GM21390 (cell line): ENCODE results near the gene TSNAXIP1.
A peak's percentile ranks its signal among the peaks of the same experiment; 100 is the strongest.

Experiments
- ATAC-seq: cut with Tn5 transposase; IDR thresholded peaks from one replicate; pipeline ENCODE4 v1.9.1; 2021; ENCODE audit not compliant: unreplicated experiment

Gene TSNAXIP1

DNA sequence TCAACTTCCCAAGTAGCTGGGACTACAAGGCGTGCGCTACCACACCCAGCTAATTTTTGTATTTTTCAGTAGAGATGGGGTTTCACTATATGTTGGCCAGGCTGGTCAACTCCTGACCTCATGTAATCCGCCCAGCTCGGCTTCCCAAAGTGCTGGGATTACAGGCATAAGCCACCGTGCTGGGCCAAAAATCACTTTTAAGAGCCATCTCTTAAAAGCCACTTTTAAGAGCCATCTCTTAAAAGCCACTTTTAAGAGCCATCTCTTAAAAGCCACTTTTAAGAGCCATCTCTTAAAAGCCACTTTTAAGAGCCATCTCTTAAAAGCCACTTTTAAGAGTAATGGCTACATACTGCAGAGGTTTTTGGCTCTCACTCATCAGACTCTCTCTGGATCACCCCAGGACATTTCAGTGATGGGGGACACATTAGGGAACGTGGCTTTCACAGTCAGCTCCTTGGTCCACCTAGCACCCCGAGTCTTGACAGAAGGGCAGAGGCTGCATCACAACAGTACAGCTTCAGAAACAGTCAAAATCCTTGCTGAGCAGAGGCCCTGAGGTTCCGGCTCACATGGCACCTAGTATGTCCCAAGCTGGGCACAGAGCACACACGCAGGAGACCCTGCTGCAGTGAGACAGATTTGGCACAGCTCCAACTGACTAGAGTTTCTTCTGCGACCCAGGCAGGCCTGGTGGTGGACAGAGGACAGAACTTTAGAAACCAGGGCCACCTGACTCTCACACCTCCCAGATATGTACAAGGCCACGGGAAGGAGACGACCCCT, 23.9 kb upstream of the TSNAXIP1 start:
- no peak for ATAC-seq

- no peak for ATAC-seq
Observed at GRCh38 chr16:67783353-67783725, 23.4 kb upstream of the TSNAXIP1 start.

DNA sequence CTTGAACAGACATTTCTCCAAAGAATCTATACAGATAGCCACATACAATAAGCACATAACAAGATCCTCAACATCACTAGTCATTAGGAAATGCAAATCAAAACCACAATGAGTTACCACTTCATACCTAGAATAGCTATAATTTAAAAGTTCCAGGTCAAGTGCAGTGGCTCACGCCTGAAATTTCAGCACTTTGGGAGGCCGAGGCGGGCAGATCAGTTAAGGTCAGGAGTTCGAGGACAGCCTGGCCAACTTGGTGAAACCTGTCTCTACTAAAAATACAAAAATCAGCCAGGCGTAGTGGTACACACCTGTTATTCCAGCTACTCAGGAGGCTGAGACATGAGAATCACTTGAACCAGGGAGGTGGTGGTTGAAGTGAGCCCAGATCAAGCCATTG, 20.2 kb upstream of the TSNAXIP1 start:
- ATAC-seq: peak; percentile 55

- ATAC-seq: no peak
Observed at GRCh38 chr16:67790071-67790470, 16.6 kb upstream of the TSNAXIP1 start.

DNA sequence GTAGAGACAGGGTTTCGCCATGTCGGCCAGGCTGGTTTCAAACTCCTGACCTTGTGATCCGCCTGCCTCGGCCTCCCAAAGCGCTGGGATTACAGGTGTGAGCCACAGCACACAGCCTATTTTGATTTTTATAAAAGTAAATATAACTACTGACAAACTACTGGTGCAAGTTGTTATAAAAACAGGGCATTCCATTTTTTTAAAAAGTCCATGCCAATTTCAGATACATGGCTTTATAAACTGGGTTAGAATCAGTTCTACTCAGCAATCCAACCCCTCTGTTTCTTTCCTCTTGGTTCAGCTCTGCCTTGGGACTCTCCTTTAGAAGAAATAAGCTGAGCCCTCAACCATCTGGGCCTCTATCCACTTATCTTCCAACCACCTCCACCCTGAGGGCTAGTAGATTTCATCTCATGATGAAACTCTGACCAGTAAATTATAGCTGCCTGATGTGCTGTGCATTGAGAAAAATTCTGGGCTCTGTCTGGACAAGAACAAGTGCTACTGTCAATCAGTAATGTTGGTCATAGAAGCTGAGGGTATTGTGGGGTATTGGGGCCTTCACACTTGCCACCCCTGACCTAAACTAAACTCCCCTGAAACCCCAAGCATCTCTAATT, 10.5 kb upstream of the TSNAXIP1 start:
- no peak for ATAC-seq

DNA sequence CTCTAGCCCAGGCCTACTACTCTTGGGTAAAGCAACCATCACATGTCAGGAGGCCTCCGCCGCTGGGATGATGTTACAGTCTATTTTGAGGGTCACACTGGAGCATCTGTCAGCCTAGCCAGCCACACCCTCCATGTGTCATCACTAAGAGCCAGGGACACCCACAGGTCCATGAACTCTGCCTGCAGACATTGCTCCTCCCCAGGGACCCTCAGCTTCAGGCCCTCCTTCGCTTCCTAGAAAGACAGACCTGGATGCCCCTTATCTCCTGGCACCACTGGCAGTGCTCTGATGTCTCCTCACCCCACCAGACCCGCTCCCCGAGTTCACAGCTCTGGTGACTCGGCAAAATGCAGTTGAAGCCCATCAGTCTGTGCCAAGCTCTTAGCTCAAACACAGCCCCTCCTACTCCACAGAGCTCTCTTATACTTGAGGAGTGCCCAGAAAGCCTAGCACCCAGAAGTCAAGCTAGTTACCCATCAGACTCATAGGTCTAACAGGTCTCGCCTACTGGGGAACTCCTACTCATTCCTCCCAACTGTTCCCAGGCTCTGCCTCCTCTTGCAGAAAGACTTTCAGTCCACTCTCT, 6.3 kb upstream of the TSNAXIP1 start:
- ATAC-seq: no peak

GRCh38 chr16:67801241-67801640, 5.4 kb upstream of the TSNAXIP1 start:
- ATAC-seq: no peak

DNA sequence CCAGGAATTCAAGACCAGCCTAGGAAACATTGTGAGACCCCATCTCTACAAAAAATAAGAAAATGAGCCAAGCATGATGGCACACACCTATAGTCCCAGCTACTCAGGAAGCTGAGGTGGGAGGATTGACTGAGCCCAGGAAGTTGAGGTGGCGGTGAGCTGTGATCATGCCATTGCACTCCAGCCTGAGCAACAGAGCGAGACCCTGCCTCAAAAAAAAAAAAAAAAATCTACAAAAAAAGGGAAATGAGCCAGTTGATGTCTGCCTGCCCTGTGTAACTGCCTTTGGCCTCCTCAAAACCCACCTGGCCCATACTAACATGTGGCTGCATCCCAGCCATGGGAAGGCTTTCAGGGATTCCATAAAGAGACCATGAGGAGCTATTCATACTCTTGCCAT, 4.8 kb upstream of the TSNAXIP1 start:
- no peak for ATAC-seq

GRCh38 chr16:67803894-67804293, 2.8 kb upstream of the TSNAXIP1 start:
- ATAC-seq: no peak

GRCh38 chr16:67804853-67805542, 1.7 kb upstream of the TSNAXIP1 start:
- no peak for ATAC-seq

DNA sequence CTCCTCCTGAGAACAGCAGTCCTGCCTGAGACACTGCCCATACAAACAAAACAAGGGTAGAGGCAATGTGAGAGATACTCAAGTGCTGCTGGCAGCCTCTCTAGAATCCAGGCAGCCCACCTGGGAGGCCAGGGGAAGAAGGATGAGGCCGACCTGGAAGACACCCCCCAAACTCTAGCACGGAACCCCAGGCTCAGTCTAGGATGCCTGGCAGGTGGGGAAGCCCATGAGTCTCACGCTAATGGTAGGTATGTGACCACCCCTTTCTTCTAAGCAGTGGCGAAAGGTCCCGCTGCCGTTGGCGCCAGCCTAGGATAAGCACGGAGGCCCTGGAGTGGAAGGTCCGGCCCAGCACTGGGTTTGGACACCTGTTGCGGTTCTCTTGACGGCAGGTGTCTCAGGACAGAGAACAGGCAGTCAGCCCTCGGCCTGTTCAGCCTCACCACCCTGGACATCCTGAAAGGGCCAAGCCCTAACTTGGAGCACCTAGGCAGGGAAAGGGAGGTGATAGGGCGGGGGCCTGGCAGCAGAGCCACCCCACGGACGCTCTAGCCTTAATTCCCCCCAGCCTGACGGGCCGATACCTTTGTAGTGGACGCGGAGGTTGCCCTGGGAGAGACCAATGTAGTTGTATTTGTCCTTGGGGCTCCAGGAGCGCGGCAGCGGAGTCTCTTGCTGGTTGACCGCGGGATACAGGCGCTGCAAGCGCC, 816 bp upstream of the TSNAXIP1 start:
- ATAC-seq: no peak

DNA sequence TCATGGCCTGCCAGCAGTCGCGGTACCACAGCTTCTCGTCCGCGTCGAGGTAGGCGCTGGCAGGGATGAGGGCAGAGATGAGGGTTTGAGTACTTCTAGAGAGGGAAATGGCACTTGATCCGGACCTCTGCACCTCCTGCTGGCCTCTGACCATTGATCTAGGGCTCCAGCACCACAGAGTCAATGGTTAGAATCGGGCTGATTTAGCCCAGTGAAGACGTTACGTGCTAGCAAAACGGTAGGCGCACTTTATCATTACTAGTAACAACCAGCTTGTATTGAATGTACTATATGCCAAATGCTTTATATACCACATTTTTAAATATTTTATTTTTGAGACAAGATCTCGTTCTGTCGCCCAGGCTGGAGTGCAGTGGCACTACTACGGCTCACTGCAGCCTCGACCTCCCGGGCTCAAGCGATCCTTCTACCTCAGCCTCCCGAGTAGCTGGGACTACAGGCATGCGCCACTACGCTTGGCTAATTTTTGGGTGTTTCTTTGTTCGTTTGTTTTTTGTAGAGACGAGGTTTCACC, 526 bp downstream of the TSNAXIP1 start:
- no peak for ATAC-seq

DNA sequence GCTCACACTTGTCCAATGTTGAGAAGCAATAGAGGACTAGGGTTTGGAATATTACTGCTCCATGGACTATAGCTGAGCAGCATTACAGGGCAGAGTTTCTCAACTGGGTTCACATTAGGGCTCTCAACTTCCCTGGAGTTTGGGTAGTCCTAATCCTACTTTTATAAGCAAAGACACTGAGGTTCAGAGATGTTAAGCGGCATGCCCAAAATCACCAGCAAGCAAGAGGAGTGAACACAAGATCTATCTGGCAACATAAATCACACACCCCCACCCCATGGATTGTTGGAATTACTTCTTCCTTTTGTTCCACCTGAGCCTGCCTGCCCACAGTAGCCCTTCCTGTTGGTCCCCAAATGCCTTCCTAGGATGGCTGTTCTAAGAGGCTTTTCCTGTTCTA, 5.2 kb downstream of the TSNAXIP1 start:
- no peak for ATAC-seq

DNA sequence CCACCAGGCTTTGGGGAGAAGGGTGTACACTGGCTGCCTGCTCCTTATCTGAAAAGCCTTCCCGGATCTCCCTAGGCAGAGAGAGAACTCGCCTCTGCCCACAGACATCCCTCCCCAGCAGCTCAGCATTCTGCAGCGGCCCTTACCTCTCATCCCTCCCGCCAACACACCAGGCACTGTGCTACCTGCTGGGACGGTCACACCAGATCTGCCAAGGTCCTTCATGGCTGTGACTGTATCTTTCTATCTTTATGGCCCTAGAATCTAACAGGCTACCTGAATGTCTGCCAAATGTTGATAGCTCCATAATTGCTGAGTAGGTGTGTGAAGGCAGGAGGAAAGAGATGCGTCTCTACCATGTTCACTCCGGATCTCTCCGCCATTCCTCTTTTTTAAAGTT, 7.9 kb downstream of the TSNAXIP1 start:
- ATAC-seq: no peak

DNA sequence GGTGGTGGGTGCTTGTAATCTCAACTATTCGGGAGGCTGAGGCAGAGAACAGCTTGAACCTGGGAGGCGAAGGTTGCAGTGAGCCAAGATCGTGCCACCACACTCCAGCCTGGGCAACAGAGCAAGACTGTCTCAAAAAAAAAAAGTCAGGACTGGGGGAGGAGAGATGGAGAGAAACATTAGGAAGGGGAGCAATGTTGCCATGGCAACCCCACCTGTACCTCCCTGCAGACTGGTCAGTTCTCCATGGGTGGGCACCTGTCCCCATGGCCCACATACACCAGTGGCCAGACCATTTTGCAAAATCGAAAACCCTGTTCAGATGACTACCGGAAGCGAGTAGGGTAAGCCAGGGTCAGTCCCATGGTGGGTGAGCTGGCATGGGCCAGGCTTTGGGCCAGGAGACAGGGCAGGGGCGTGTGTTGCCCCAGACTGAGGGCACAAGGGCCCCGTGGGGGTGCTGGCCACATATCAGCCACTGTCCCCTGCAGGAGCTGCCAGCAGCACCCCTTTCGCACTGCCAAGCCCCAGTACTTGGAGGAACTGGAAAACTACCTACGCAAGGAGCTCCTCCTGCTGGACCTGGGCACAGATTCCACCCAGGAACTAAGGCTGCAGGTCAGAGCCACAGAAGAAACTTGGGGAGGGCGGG, 14.0 kb downstream of the TSNAXIP1 start:
- no peak for ATAC-seq

- ATAC-seq: no peak
Observed at GRCh38 chr16:67822511-67822910, 15.8 kb downstream of the TSNAXIP1 start.

DNA sequence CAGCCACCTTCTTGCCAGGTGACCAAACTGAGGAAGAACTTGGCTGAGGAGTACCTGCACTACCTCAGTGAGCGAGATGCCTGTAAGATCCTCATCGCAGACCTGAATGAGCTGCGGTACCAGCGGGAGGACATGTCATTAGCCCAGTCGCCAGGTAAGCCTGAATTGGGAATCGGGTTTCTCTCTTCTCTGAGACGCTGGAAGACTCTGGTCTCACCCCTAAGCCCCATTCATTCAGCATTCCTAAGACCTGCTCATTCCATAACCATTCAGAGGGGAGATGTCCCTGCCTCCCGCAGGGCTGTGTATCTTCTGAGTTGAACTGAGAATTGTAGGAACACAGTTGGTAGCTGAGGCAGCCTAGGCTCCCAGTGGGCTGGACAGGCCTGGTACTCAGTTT, 18.4 kb downstream of the TSNAXIP1 start:
- no peak for ATAC-seq

- ATAC-seq: no peak
Observed at GRCh38 chr16:67825906-67826305, 19.2 kb downstream of the TSNAXIP1 start.

- no peak for ATAC-seq
Observed at GRCh38 chr16:67828651-67829050, 22.0 kb downstream of the TSNAXIP1 start.

GRCh38 chr16:67833030-67833414, 26.3 kb downstream of the TSNAXIP1 start:
- no peak for ATAC-seq
